ENCODE measurements around the gene TMEM119. TPM values are rescaled to one million over a fixed set of nuclear protein-coding genes. Genes with fewer than 3 reads are reported as not detected.

The TMEM119 gene
- total and polyA plus RNA-seq, 2 of the 13 experiments (the other 11 are each of a cell fraction or from before 2014, with no cell fraction given) = not detected

DNA sequence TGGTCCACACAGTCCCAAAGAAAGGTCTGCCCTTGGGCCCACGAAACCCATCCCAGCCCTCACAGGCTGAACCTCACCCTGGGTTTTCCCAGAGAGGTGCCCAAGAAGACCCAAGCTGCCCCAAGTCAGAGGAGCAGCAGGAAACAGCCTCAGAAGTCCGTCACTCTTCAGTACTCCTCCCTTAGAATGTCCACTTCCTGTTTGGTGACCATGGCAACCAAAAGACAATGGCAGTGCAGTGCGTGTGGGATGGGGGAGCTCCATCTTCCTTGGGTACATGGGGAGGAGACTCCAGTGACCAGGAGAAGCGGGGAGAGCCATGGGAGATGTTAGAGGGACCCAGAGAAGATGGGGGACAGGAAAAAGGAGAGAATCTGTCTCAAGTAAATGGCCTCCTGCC, 24.5 kb upstream of the TMEM119 start (continued):
- TF ChIP-seq SOX13 (IDR thresholded peaks at IDR 0.05) = no peak
- TF ChIP-seq SOX13 (CRISPR knock-in tag; conservative IDR thresholded peaks at IDR 0.05 in 1 of 2, IDR thresholded peaks at IDR 0.05 in 1 of 2) = 0 out of 4 replicates have a peak, but pooled peaks of 1 of the 2 experiments have one; percentile 17
- TF ChIP-seq ZNF205 (CRISPR knock-in tag; IDR thresholded peaks at IDR 0.05) = no peak
- no peak for TF ChIP-seq TIGD3 (CRISPR knock-in tag; IDR thresholded peaks at IDR 0.05; ENCODE audit: borderline replicate concordance)
- no peak for TF ChIP-seq ZNF513 (CRISPR knock-in tag; conservative IDR thresholded peaks at IDR 0.05)
- TF ChIP-seq ZNF678 (CRISPR knock-in tag; IDR thresholded peaks at IDR 0.05) = no peak
- peak; percentile 44; the same call in 1 of the 2 replicates for TF ChIP-seq ELF1 (CRISPR knock-in tag; IDR thresholded peaks at IDR 0.05)
- TF ChIP-seq DNMT1 (CRISPR knock-in tag; IDR thresholded peaks at IDR 0.05) = no peak
- no peak for TF ChIP-seq ZBTB34 (CRISPR knock-in tag; IDR thresholded peaks at IDR 0.05)
- TF ChIP-seq SAFB2 (CRISPR knock-in tag; IDR thresholded peaks at IDR 0.05; ENCODE audit: borderline replicate concordance, low read depth) = no peak
- peak; percentile 74 for TF ChIP-seq RFX3 (CRISPR knock-in tag; IDR thresholded peaks at IDR 0.05)
- TF ChIP-seq HOXA9 (CRISPR knock-in tag; IDR thresholded peaks at IDR 0.05; ENCODE audit: borderline replicate concordance) = no peak
- TF ChIP-seq ARHGAP35 (CRISPR knock-in tag; IDR thresholded peaks at IDR 0.05; ENCODE audit: borderline replicate concordance) = no peak
- TF ChIP-seq NFIB (CRISPR knock-in tag; IDR thresholded peaks at IDR 0.05; ENCODE audit: borderline replicate concordance) = no peak
- no peak for TF ChIP-seq SP2 (CRISPR knock-in tag; IDR thresholded peaks at IDR 0.05)
- no peak for TF ChIP-seq ISX (CRISPR knock-in tag; conservative IDR thresholded peaks at IDR 0.05)
- TF ChIP-seq GABPA (IDR thresholded peaks at IDR 0.05; ENCODE audit: low read depth, low read length) = peak; percentile 23; the same call in 1 of the 2 replicates
- TF ChIP-seq GABPA (CRISPR knock-in tag; IDR thresholded peaks at IDR 0.05; ENCODE audit: low read depth) = peak; percentile 69
- TF ChIP-seq CBX1 (IDR thresholded peaks at IDR 0.05; ENCODE audit: low read depth) = no peak
